Neural cell (in vitro differentiated cells): ENCODE results near the gene LIN54. TPM values are rescaled to one million over a fixed set of nuclear protein-coding genes. Genes with fewer than 3 reads are reported as not detected.

Experiments
- H2AFZ ChIP-seq: fragments of 200-600, 300-800 bp; sonication (generic), shearing (Covaris generic); 2 replicates; pipeline ENCODE4 v1.6.0; 2014; ENCODE audit warnings: low read depth, mild to moderate bottlenecking, antibody characterized with exemption, low read length, moderate library complexity
- H3F3A ChIP-seq: fragments of 200-600 bp; shearing (Covaris generic); 2 replicates; pipeline ENCODE4 v1.6.1; 2016; ENCODE audit warnings: mild to moderate bottlenecking, moderate library complexity, mixed read lengths, antibody characterized with exemption, low read length; ENCODE audit not compliant: insufficient read depth, poor library complexity, severe bottlenecking
- H3K27ac ChIP-seq: fragments of 200-600, 300-800 bp; sonication (generic), shearing (Covaris generic); 2 replicates; pipeline ENCODE4 v1.5.1; 2014; ENCODE audit warnings: mild to moderate bottlenecking, low read length, moderate library complexity
- H3K27me3 ChIP-seq: fragments of 300-800, 200-600 bp; sonication (generic), shearing (Covaris generic); 2 replicates; pipeline ENCODE4 v1.6.0; 2014; ENCODE audit warnings: mild to moderate bottlenecking, low read depth, low read length, moderate library complexity; ENCODE audit not compliant: insufficient read depth
- H3K36me3 ChIP-seq: fragments of 300-800, 200-600 bp; sonication (generic), shearing (Covaris generic); 2 replicates; pipeline ENCODE4 v1.5.1; 2014; ENCODE audit warnings: mild to moderate bottlenecking, antibody characterized with exemption, low read length, moderate library complexity; ENCODE audit not compliant: insufficient read depth
- H3K4me2 ChIP-seq: fragments of 300-800, 200-600 bp; sonication (generic), shearing (Covaris generic); 2 replicates; pipeline ENCODE4 v1.6.0; 2014; ENCODE audit warnings: mild to moderate bottlenecking, low read length
- H3K4me3 ChIP-seq: fragments of 300-800, 200-600 bp; sonication (generic), shearing (Covaris generic); 2 replicates; pipeline ENCODE4 v1.5.1; 2014; ENCODE audit warnings: mild to moderate bottlenecking, low read length, moderate library complexity
- H3K79me2 ChIP-seq: fragments of 200-600 bp; shearing (Covaris generic); replicated peaks from 2 replicates; pipeline ENCODE4 v1.6.0; 2014; ENCODE audit warnings: mild to moderate bottlenecking, low read length, moderate library complexity; ENCODE audit not compliant: insufficient read depth
- H3K9ac ChIP-seq: fragments of 300-800, 200-600 bp; sonication (generic), shearing (Covaris generic); 2 replicates; pipeline ENCODE4 v1.6.1; 2016; ENCODE audit warnings: mild to moderate bottlenecking, low read length, mixed read lengths
- H3K9me2 ChIP-seq: fragments of 200-600 bp; shearing (Covaris generic); 2 replicates; pipeline ENCODE4 v1.6.1; 2016; ENCODE audit warnings: mild to moderate bottlenecking, low read length, mixed read lengths; ENCODE audit not compliant: insufficient read depth
- H3K9me3 ChIP-seq: fragments of 200-600, 300-800 bp; sonication (generic), shearing (Covaris generic); 2 replicates; pipeline ENCODE4 v1.6.1; 2016; ENCODE audit warnings: mild to moderate bottlenecking, mixed run types, low read length, moderate library complexity, mixed read lengths
- H4K20me1 ChIP-seq: fragments of 200-600 bp; shearing (Covaris generic); 2 replicates; pipeline ENCODE4 v1.6.1; 2016; ENCODE audit warnings: mild to moderate bottlenecking, mixed run types; ENCODE audit not compliant: insufficient read depth
- EP300 ChIP-seq: fragments of 450-650 bp; conservative IDR thresholded peaks from 2 replicates; pipeline ENCODE4 v1.6.1; 2014; ENCODE audit warnings: antibody characterized with exemption, mild to moderate bottlenecking, moderate library complexity; ENCODE audit not compliant: poor library complexity, severe bottlenecking
- EZH2 ChIP-seq: fragments of 200-600, 300-800 bp; shearing (Covaris generic), sonication (generic); IDR thresholded peaks from 2 replicates; pipeline ENCODE4 v1.6.1; 2014; ENCODE audit warnings: antibody characterized with exemption, low read length, borderline replicate concordance, mild to moderate bottlenecking; ENCODE audit not compliant: insufficient read depth, poor library complexity, severe bottlenecking
- MXI1 ChIP-seq: fragments of 450-650 bp; conservative IDR thresholded peaks from 2 replicates; pipeline ENCODE4 v1.6.1; 2014; ENCODE audit warnings: antibody characterized with exemption, mild to moderate bottlenecking; ENCODE audit not compliant: poor library complexity, severe bottlenecking
- POLR2AphosphoS5 ChIP-seq: IDR thresholded peaks from 2 replicates; pipeline ENCODE4 v1.6.1; 2012
- RAD21 ChIP-seq: fragments of 450-650 bp; conservative IDR thresholded peaks from 2 replicates; pipeline ENCODE4 v1.6.1; 2014; ENCODE audit warnings: antibody characterized with exemption, mild to moderate bottlenecking, moderate library complexity
- SMC3 ChIP-seq: fragments of 450-650 bp; conservative IDR thresholded peaks from 2 replicates; pipeline ENCODE4 v1.6.1; 2014; ENCODE audit warnings: antibody characterized with exemption, mild to moderate bottlenecking, moderate library complexity; ENCODE audit not compliant: poor library complexity
- TAF1 ChIP-seq: IDR thresholded peaks from 2 replicates; pipeline ENCODE4 v1.6.1; 2012; ENCODE audit warnings: low read depth
- polyA plus RNA-seq: library from polyadenylated mRNA; depleted of rRNA; stranded (reverse); fragments of >200 nt; gene quantifications from 2 replicates; pipeline ENCODE4 v1.2.3, GENCODE V29; 2014
- TF ChIP-seq, protein P1 (sequence below): fragments of 450-650 bp; IDR thresholded peaks from 2 replicates; pipeline ENCODE4 v1.5.1; 2014; ENCODE audit warnings: antibody characterized with exemption, mild to moderate bottlenecking, moderate library complexity; ENCODE audit not compliant: poor library complexity, severe bottlenecking
- TF ChIP-seq, protein P2 (sequence below): IDR thresholded peaks from 2 replicates; pipeline ENCODE4 v1.6.1; 2012; ENCODE audit warnings: borderline replicate concordance

The LIN54 gene
- polyA plus RNA-seq, 1 donor from 2014 or later: 7.3 TPM

DNA sequence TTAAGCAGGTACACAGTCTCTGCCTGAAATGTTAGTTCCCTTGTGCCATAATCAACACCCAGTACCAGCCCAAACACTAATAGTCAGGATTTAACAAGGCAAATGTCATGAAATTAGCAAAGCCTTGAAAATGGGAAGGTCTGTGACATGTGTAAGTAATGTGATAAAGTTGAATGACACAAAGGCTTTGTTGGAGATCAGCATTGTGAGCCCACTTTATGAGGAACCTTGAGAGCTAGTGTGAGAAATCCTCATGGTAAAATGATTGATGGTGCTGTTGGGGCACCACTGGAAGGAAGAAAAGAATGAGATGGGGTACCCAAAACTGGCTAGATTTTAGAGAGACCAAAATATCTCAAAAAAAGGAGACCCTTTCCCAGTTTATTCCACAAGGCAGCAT is 3.3 kb upstream of the LIN54 start:
- Histone ChIP-seq H3K9ac (no peak overlapping the region), H3K79me2 (peaks cover 7% of the 10 kb centered on the region), H3K36me3 (no peaks in the 10 kb centered on the region), H3K27me3 (no peaks in the 10 kb centered on the region), H3K9me2 (no peaks in the 10 kb centered on the region), H3K27ac (peak overlapping the region; percentile 75), H3F3A (peaks cover 14% of the 10 kb centered on the region), H4K20me1 (no peaks in the 10 kb centered on the region), H2AFZ (no peak overlapping the region), H3K4me2 (no peak overlapping the region), H3K9me3 (no peaks in the 10 kb centered on the region), H3K4me3 (peak overlapping the region; percentile 91)
- no peak for TF ChIP-seq MXI1
- TF ChIP-seq, protein P1, sequence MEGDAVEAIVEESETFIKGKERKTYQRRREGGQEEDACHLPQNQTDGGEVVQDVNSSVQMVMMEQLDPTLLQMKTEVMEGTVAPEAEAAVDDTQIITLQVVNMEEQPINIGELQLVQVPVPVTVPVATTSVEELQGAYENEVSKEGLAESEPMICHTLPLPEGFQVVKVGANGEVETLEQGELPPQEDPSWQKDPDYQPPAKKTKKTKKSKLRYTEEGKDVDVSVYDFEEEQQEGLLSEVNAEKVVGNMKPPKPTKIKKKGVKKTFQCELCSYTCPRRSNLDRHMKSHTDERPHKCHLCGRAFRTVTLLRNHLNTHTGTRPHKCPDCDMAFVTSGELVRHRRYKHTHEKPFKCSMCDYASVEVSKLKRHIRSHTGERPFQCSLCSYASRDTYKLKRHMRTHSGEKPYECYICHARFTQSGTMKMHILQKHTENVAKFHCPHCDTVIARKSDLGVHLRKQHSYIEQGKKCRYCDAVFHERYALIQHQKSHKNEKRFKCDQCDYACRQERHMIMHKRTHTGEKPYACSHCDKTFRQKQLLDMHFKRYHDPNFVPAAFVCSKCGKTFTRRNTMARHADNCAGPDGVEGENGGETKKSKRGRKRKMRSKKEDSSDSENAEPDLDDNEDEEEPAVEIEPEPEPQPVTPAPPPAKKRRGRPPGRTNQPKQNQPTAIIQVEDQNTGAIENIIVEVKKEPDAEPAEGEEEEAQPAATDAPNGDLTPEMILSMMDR: no peak
- no peak for TF ChIP-seq RAD21
- TF ChIP-seq EP300: no peak
- no peak for TF ChIP-seq POLR2AphosphoS5
- no peak for TF ChIP-seq EZH2

DNA sequence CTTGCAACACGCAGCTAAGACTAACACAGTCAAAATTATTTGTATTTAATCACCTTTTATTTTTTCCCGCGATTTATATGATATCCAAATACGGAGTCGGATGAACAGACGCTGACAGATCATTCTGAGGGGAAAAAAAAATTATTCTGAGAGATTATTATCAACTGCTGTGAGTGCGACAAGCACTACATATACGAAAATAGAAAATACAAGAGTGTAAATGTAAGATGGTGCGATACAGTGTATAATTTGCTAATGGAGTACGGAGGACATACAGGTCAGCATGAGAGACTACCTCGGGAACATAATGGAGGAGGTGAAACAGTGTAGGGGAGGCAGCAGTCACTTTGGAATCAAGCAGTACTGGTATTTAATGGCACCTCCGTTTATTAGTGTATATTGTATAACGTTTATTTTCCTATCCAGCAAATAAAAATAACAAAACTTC is 2.8 kb upstream of the LIN54 start:
- Histone ChIP-seq H3F3A (peaks cover 14% of the 10 kb centered on the region), H3K9me2 (no peaks in the 10 kb centered on the region), H2AFZ (peak overlapping the region; percentile 83), H3K9me3 (no peaks in the 10 kb centered on the region), H3K4me3 (peak overlapping the region; percentile 91), H3K9ac (peak overlapping the region; percentile 56), H3K79me2 (peaks cover 11% of the 10 kb centered on the region), H3K27ac (peak overlapping the region; percentile 75), H3K4me2 (peak overlapping the region; percentile 60), H3K36me3 (no peaks in the 10 kb centered on the region), H4K20me1 (no peaks in the 10 kb centered on the region), H3K27me3 (no peaks in the 10 kb centered on the region)
- no peak for TF ChIP-seq TAF1
- TF ChIP-seq POLR2AphosphoS5: no peak
- no peak for TF ChIP-seq RAD21
- TF ChIP-seq SMC3: no peak
- TF ChIP-seq, protein P2, sequence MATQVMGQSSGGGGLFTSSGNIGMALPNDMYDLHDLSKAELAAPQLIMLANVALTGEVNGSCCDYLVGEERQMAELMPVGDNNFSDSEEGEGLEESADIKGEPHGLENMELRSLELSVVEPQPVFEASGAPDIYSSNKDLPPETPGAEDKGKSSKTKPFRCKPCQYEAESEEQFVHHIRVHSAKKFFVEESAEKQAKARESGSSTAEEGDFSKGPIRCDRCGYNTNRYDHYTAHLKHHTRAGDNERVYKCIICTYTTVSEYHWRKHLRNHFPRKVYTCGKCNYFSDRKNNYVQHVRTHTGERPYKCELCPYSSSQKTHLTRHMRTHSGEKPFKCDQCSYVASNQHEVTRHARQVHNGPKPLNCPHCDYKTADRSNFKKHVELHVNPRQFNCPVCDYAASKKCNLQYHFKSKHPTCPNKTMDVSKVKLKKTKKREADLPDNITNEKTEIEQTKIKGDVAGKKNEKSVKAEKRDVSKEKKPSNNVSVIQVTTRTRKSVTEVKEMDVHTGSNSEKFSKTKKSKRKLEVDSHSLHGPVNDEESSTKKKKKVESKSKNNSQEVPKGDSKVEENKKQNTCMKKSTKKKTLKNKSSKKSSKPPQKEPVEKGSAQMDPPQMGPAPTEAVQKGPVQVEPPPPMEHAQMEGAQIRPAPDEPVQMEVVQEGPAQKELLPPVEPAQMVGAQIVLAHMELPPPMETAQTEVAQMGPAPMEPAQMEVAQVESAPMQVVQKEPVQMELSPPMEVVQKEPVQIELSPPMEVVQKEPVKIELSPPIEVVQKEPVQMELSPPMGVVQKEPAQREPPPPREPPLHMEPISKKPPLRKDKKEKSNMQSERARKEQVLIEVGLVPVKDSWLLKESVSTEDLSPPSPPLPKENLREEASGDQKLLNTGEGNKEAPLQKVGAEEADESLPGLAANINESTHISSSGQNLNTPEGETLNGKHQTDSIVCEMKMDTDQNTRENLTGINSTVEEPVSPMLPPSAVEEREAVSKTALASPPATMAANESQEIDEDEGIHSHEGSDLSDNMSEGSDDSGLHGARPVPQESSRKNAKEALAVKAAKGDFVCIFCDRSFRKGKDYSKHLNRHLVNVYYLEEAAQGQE: no peak
- no peak for TF ChIP-seq EZH2
- TF ChIP-seq EP300: no peak
